ENCODE measurements around the gene STAP1. TPM values are rescaled to one million over a fixed set of nuclear protein-coding genes. Genes with fewer than 3 reads are reported as not detected.

The STAP1 gene, protein sequence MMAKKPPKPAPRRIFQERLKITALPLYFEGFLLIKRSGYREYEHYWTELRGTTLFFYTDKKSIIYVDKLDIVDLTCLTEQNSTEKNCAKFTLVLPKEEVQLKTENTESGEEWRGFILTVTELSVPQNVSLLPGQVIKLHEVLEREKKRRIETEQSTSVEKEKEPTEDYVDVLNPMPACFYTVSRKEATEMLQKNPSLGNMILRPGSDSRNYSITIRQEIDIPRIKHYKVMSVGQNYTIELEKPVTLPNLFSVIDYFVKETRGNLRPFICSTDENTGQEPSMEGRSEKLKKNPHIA
- total RNA-seq (under 1 TPM; 0.47 to 0.50 TPM), polyA plus RNA-seq (ENCODE audit: insufficient read length in 6 of 6) (under 1 TPM in 5 of 6 donors, not detected in 1; 0.10 to 0.30 (median 0.18) TPM)
- long read RNA-seq, donor 1, result 0 reads
- long read RNA-seq, donor 2, result 0 reads
- long read RNA-seq, donor 3, result 0 reads
- long read RNA-seq, donor 4, result 0 reads
- long read RNA-seq, donor 5, result 0 reads
- long read RNA-seq, donor 6, result 0 reads
- long read RNA-seq, donor 7, result 0 reads
- long read RNA-seq, donor 8, result 0 reads
- long read RNA-seq, donor 9, result 0 reads
- long read RNA-seq, donor 10, result 0 reads
- long read RNA-seq, donor 11, result 0 reads
- long read RNA-seq, donor 12, result 0 reads

DNA sequence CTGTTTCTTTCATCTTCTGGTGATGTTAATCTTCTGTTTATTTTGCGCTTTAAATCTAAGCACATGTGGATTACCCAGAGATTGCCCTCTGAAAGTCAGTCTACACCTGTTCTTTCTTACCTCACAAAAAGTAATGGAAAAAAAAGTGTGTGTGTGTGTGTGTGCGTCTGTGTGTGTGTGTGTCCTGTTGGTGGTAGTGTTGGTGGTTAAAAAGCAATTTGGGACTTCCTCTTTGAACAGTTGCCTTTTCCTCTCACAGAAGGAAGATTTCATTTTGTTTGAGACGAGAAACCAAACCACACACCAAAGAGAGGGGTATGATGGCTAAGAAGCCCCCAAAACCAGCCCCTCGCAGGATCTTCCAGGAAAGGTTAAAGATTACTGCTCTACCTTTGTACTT, at the start of gene STAP1:
Gene STAP1, plus strand, starts transcription at position 235 of the 400 bp plus-strand sequence. Its CDS starts 83 bp downstream, at position 318.
- Histone ChIP-seq H3K27ac (no peak within 1 kb of the TSS), H3K9me3 (no peaks in the 10 kb centered on the region), H3K4me1 (no peaks in the 10 kb centered on the region), H3K4me3 (no peak within 1 kb of the TSS), H3K27me3 (no peaks in the 10 kb centered on the region), H3K36me3 (no peaks in the 10 kb centered on the region)
- TF ChIP-seq, protein P1, sequence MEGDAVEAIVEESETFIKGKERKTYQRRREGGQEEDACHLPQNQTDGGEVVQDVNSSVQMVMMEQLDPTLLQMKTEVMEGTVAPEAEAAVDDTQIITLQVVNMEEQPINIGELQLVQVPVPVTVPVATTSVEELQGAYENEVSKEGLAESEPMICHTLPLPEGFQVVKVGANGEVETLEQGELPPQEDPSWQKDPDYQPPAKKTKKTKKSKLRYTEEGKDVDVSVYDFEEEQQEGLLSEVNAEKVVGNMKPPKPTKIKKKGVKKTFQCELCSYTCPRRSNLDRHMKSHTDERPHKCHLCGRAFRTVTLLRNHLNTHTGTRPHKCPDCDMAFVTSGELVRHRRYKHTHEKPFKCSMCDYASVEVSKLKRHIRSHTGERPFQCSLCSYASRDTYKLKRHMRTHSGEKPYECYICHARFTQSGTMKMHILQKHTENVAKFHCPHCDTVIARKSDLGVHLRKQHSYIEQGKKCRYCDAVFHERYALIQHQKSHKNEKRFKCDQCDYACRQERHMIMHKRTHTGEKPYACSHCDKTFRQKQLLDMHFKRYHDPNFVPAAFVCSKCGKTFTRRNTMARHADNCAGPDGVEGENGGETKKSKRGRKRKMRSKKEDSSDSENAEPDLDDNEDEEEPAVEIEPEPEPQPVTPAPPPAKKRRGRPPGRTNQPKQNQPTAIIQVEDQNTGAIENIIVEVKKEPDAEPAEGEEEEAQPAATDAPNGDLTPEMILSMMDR (IDR thresholded peaks at IDR 0.05), result no peak
- intact Hi-C loops (cut with DNase I), result no loop called here
- ATAC-seq, result no peak
- DNase-seq, result no peak

DNA sequence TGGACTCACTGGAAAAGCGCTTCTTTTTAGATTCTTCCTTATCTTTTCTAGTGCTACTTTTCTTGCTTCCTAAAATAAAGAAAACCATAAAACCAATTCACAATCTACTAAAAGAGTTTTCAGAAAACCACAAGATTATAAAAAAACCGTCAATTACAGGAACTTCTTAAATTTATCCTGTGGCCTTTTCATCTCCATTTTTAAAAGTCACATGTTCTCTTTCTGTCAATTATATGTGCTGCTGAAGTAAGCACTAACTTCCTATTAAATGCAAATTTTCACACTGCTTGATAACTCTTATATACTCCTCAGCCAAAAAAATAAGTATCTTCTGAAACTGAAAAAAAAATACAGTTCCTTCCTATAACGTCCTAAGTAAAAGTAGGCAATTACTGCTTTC, 46.0 kb upstream of the STAP1 start:
- no peaks in the 10 kb centered on the region for H3K27me3 ChIP-seq
- H3K9me3 ChIP-seq, result no peaks in the 10 kb centered on the region
- no peak overlapping the region for H3K4me3 ChIP-seq
- H3K27ac ChIP-seq, result no peak overlapping the region
- TF ChIP-seq, protein P1 (IDR thresholded peaks at IDR 0.05), result no peak
- peaks cover 0 to 65% of the 10 kb centered on the region in 2 donors for H3K36me3 ChIP-seq
- no peak for ATAC-seq
- no peaks in the 10 kb centered on the region for H3K4me1 ChIP-seq
- intact Hi-C loops (cut with DNase I), result no loop called here
- no peak for DNase-seq

DNA sequence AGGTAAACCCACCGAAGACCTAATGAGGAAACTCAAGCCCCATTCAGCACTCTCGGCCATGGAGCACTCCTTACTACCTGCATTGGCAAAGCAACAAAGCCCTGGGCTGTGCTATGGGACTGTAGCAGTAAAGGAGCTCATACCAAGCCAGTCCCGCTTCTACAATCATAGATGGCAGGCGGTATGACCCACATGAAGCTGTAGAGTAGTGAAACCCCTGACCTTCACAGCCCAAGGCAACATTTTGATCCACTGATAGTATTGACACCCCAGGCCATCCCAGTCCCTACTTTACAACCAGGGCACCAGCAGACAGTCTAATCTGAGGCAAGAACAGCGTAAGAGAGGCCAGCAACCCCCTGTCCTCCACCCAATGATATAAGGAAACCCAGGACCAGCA, 38.4 kb upstream of the STAP1 start:
- TF ChIP-seq, protein P1 (IDR thresholded peaks at IDR 0.05), result no peak

DNA sequence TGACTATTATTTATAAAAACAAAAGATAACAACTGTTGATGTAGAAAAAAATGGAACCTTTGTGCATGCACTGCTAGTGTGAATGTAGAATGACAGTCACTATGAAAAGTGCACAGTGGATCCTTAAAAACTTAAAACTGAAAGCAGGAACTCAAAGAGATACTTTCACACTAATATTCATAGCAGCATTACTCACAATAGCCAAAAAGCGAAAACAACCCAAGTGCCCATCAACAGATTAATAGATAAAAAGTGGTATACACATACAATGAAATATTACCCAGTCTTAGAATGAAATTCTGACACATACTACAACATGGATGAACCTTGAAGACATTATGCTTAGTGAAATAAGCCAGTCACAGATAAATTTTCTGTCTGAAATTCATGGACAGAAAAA, 37.0 kb upstream of the STAP1 start:
- Histone ChIP-seq H3K4me3 (no peak overlapping the region), H3K27me3 (no peaks in the 10 kb centered on the region), H3K36me3 (peaks cover 0 to 30% of the 10 kb centered on the region in 2 donors), H3K9me3 (no peaks in the 10 kb centered on the region), H3K27ac (no peak overlapping the region), H3K4me1 (no peaks in the 10 kb centered on the region)
- intact Hi-C loops (cut with DNase I), result no loop called here
- DNase-seq, result no peak
- no peak for ATAC-seq
- TF ChIP-seq, protein P1 (IDR thresholded peaks at IDR 0.05), result no peak

More for the DNA sequence above, 38.4 kb upstream of the STAP1 start:
- no peak for DNase-seq
- Histone ChIP-seq H3K4me3 (no peak overlapping the region), H3K36me3 (peaks cover 0 to 37% of the 10 kb centered on the region in 2 donors), H3K27me3 (no peaks in the 10 kb centered on the region), H3K4me1 (no peaks in the 10 kb centered on the region), H3K9me3 (no peaks in the 10 kb centered on the region), H3K27ac (no peak overlapping the region)
- ATAC-seq, result no peak
- intact Hi-C loops (cut with DNase I), result no loop called here

DNA sequence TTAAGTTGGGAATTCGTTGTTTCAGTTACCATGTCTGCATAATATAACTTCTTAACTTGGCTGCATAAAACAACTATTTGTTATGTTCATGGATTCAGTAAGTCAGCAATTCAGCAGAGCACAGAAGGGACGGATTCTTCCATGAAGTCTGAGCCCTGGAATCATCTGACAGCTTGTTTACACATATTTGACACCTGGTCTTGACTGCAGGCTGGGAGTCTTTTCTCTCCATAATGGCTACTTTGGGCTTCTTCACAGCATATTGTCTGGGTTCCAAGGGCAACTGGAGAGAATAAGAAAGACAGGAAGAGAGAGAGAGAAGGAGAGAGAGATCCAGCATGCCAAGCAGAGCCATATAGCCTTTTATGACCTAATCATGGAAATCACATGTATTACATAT, 36.3 kb upstream of the STAP1 start:
- Histone ChIP-seq H3K4me1 (no peaks in the 10 kb centered on the region), H3K9me3 (no peaks in the 10 kb centered on the region), H3K27ac (no peak overlapping the region), H3K36me3 (peaks cover 0 to 28% of the 10 kb centered on the region in 2 donors), H3K4me3 (no peak overlapping the region), H3K27me3 (no peaks in the 10 kb centered on the region)
- ATAC-seq, result no peak
- TF ChIP-seq, protein P1 (IDR thresholded peaks at IDR 0.05), result no peak
- intact Hi-C loops (cut with DNase I), result no loop called here
- DNase-seq, result no peak
